Activated T-cell treated with anti-CD3 and anti-CD28 coated beads, Interleukin-2, amount 50 U/mL, for 24 hours (primary cell): Measurements from ENCODE around the gene C1orf167.
A peak's percentile ranks its signal among the peaks of the same experiment; 100 is the strongest.

ENCODE experiments used
- DNase-seq: peaks from one replicate; pipeline ENCODE4 v3.0.0-alpha.2; 2020
- H3K27ac Mint-ChIP-seq: 2 replicates; pipeline ENCODE4 v1.8.0; 2020; ENCODE audit warnings: mild to moderate bottlenecking, mixed read lengths
- H3K27me3 Mint-ChIP-seq: 2 replicates; pipeline ENCODE4 v1.8.0; 2020; ENCODE audit warnings: mixed read lengths
- H3K36me3 Mint-ChIP-seq: 2 replicates; pipeline ENCODE4 v1.8.0; 2020; ENCODE audit warnings: low read depth, mixed read lengths
- H3K4me1 Mint-ChIP-seq: 2 replicates; pipeline ENCODE4 v1.8.0; 2020; ENCODE audit warnings: low read depth, mixed read lengths
- H3K4me3 Mint-ChIP-seq: 2 replicates; pipeline ENCODE4 v1.8.0; 2020; ENCODE audit warnings: mild to moderate bottlenecking, moderate library complexity, mixed read lengths
- H3K9me3 Mint-ChIP-seq: 2 replicates; pipeline ENCODE4 v1.8.0; 2020; ENCODE audit warnings: mixed read lengths

The C1orf167 gene

GRCh38 chr1:11780380-11781147 lies 18.6 kb downstream of the C1orf167 start:
- H3K27me3 Mint-ChIP-seq: no peaks in the 10 kb centered on the region
- H3K9me3 Mint-ChIP-seq: no peaks in the 10 kb centered on the region
- H3K36me3 Mint-ChIP-seq: no peaks in the 10 kb centered on the region
- no peak overlapping the region for H3K4me3 Mint-ChIP-seq
- H3K27ac Mint-ChIP-seq: no peak overlapping the region
- no peak for DNase-seq
- peaks cover 5% of the 10 kb centered on the region for H3K4me1 Mint-ChIP-seq

- Mint-ChIP-seq H3K27me3 (no peaks in the 10 kb centered on the region), H3K36me3 (no peaks in the 10 kb centered on the region), H3K9me3 (no peaks in the 10 kb centered on the region), H3K27ac (no peak overlapping the region), H3K4me3 (no peak overlapping the region), H3K4me1 (peaks cover 6% of the 10 kb centered on the region)
- DNase-seq: no peak
Measured at GRCh38 chr1:11781297-11781696, 19.3 kb downstream of the C1orf167 start.

- H3K4me3 Mint-ChIP-seq: no peak overlapping the region
- no peaks in the 10 kb centered on the region for H3K36me3 Mint-ChIP-seq
- H3K27me3 Mint-ChIP-seq: no peaks in the 10 kb centered on the region
- no peaks in the 10 kb centered on the region for H3K9me3 Mint-ChIP-seq
- DNase-seq: no peak
- peaks cover 6% of the 10 kb centered on the region for H3K4me1 Mint-ChIP-seq
- no peak overlapping the region for H3K27ac Mint-ChIP-seq
Measured at GRCh38 chr1:11782127-11782708, 20.2 kb downstream of the C1orf167 start.

- DNase-seq: no peak
- Mint-ChIP-seq H3K9me3 (no peaks in the 10 kb centered on the region), H3K27ac (no peak overlapping the region), H3K4me3 (no peak overlapping the region), H3K4me1 (peaks cover 6% of the 10 kb centered on the region), H3K27me3 (no peaks in the 10 kb centered on the region), H3K36me3 (no peaks in the 10 kb centered on the region)
Measured at GRCh38 chr1:11783556-11783955, 21.6 kb downstream of the C1orf167 start.

GRCh38 chr1:11784256-11784992 lies 22.4 kb downstream of the C1orf167 start:
- H3K4me3 Mint-ChIP-seq: no peak overlapping the region
- H3K27ac Mint-ChIP-seq: no peak overlapping the region
- no peaks in the 10 kb centered on the region for H3K36me3 Mint-ChIP-seq
- no peaks in the 10 kb centered on the region for H3K27me3 Mint-ChIP-seq
- no peaks in the 10 kb centered on the region for H3K9me3 Mint-ChIP-seq
- DNase-seq: no peak
- peaks cover 6% of the 10 kb centered on the region for H3K4me1 Mint-ChIP-seq

- H3K27ac Mint-ChIP-seq: no peak overlapping the region
Measured at GRCh38 chr1:11784993-11785769, 23.2 kb downstream of the C1orf167 start.

GRCh38 chr1:11786168-11786567 lies 24.2 kb downstream of the C1orf167 start:
- no peak for DNase-seq
- Mint-ChIP-seq H3K4me1 (peaks cover 6% of the 10 kb centered on the region), H3K9me3 (no peaks in the 10 kb centered on the region), H3K27me3 (no peaks in the 10 kb centered on the region), H3K4me3 (no peak overlapping the region), H3K27ac (no peak overlapping the region), H3K36me3 (peaks cover 7% of the 10 kb centered on the region)

More at GRCh38 chr1:11784993-11785769, 23.2 kb downstream of the C1orf167 start:
- Mint-ChIP-seq H3K9me3 (no peaks in the 10 kb centered on the region), H3K4me3 (peak overlapping the region; percentile 29), H3K27me3 (no peaks in the 10 kb centered on the region), H3K4me1 (peaks cover 6% of the 10 kb centered on the region), H3K36me3 (no peaks in the 10 kb centered on the region)
- DNase-seq: peak; percentile 68

- H3K27ac Mint-ChIP-seq: no peak overlapping the region
- H3K36me3 Mint-ChIP-seq: peaks cover 18% of the 10 kb centered on the region
- DNase-seq: no peak
- no peak overlapping the region for H3K4me3 Mint-ChIP-seq
- no peaks in the 10 kb centered on the region for H3K9me3 Mint-ChIP-seq
- peaks cover 6% of the 10 kb centered on the region for H3K4me1 Mint-ChIP-seq
- H3K27me3 Mint-ChIP-seq: no peaks in the 10 kb centered on the region
Measured at GRCh38 chr1:11787251-11787803, 25.3 kb downstream of the C1orf167 start.

- Mint-ChIP-seq H3K9me3 (no peaks in the 10 kb centered on the region), H3K36me3 (peaks cover 22% of the 10 kb centered on the region), H3K4me3 (no peak overlapping the region), H3K27ac (no peak overlapping the region), H3K4me1 (peaks cover 6% of the 10 kb centered on the region), H3K27me3 (no peaks in the 10 kb centered on the region)
- DNase-seq: no peak
Measured at GRCh38 chr1:11787804-11788436, 25.9 kb downstream of the C1orf167 start.

- Mint-ChIP-seq H3K27ac (no peak overlapping the region), H3K9me3 (no peaks in the 10 kb centered on the region), H3K4me3 (no peak overlapping the region), H3K36me3 (peaks cover 23% of the 10 kb centered on the region), H3K4me1 (peaks cover 6% of the 10 kb centered on the region), H3K27me3 (no peaks in the 10 kb centered on the region)
- DNase-seq: no peak
Measured at GRCh38 chr1:11788549-11789053, 26.6 kb downstream of the C1orf167 start.

- H3K27me3 Mint-ChIP-seq: no peaks in the 10 kb centered on the region
- peaks cover 30% of the 10 kb centered on the region for H3K36me3 Mint-ChIP-seq
- peak overlapping the region; percentile 51 for H3K27ac Mint-ChIP-seq
Measured at GRCh38 chr1:11789126-11790067, 27.4 kb downstream of the C1orf167 start.

GRCh38 chr1:11790101-11790879 lies 28.3 kb downstream of the C1orf167 start:
- no peaks in the 10 kb centered on the region for H3K27me3 Mint-ChIP-seq
- H3K27ac Mint-ChIP-seq: peak overlapping the region; percentile 55
- DNase-seq: no peak
- H3K4me3 Mint-ChIP-seq: no peak overlapping the region
- peaks cover 3% of the 10 kb centered on the region for H3K4me1 Mint-ChIP-seq
- H3K36me3 Mint-ChIP-seq: peaks cover 39% of the 10 kb centered on the region
- H3K9me3 Mint-ChIP-seq: no peaks in the 10 kb centered on the region

More at GRCh38 chr1:11789126-11790067, 27.4 kb downstream of the C1orf167 start:
- no peak for DNase-seq
- Mint-ChIP-seq H3K4me3 (no peak overlapping the region), H3K4me1 (peaks cover 6% of the 10 kb centered on the region), H3K9me3 (no peaks in the 10 kb centered on the region)
